Parathyroid adenoma (tissue), 2 donors: ENCODE data around the gene KRT14.
"Not testable (repeated sequence)": the region's sequence is repeated elsewhere in the genome, so short reads cannot be mapped to it uniquely, and the experiment has no call there.

Source experiments
- H2AFZ ChIP-seq: fragments of 300-600 bp; sonication (generic); one replicate; pipeline ENCODE4 v1.7.0; 2017; ENCODE audit warnings: antibody characterized with exemption, mild to moderate bottlenecking
- H3K27ac ChIP-seq: fragments of 300-600 bp; sonication (generic); one replicate; pipeline ENCODE4 v1.7.0; 2017
- H3K27me3 ChIP-seq: fragments of 300-600 bp; sonication (generic); one replicate; pipeline ENCODE4 v1.7.0; 2017; ENCODE audit warnings: low read length; ENCODE audit not compliant: control insufficient read depth, insufficient read depth
- H3K36me3 ChIP-seq: fragments of 300-600 bp; sonication (generic); one replicate; pipeline ENCODE4 v1.7.0; 2017; ENCODE audit warnings: low read length; ENCODE audit not compliant: control insufficient read depth, insufficient read depth
- H3K4me1 ChIP-seq: fragments of 300-600 bp; sonication (generic); one replicate; pipeline ENCODE4 v1.7.0; 2017; ENCODE audit warnings: control low read depth
- H3K4me2 ChIP-seq: fragments of 300-600 bp; sonication (generic); one replicate; pipeline ENCODE4 v1.7.0; 2017; ENCODE audit warnings: low read length
- H3K4me3 ChIP-seq: fragments of 300-600 bp; sonication (generic); one replicate; pipeline ENCODE4 v1.7.0; 2017; ENCODE audit warnings: low read depth, low read length
- H3K79me2 ChIP-seq: fragments of 300-600 bp; sonication (generic); one replicate; pipeline ENCODE4 v1.7.0; 2017; ENCODE audit warnings: control low read depth
- H3K9ac ChIP-seq: fragments of 300-600 bp; sonication (generic); one replicate; pipeline ENCODE4 v1.7.0; 2017; ENCODE audit warnings: mild to moderate bottlenecking
- H3K9me3 ChIP-seq: fragments of 300-600 bp; sonication (generic); one replicate; pipeline ENCODE4 v1.7.0; 2017; ENCODE audit warnings: low read length; ENCODE audit not compliant: control insufficient read depth
- CTCF ChIP-seq: fragments of 300-600 bp; sonication (generic); IDR thresholded peaks from one replicate; pipeline ENCODE4 v1.7.0; 2017; ENCODE audit warnings: antibody characterized with exemption, mild to moderate bottlenecking
- donor health status: primary hyperparathyroidism.

The KRT14 gene

GRCh38 chr17:41617698-41618097, 31.0 kb upstream of the KRT14 start:
- no peak overlapping the region for H3K4me2 ChIP-seq
- H3K9ac ChIP-seq = no peak overlapping the region
- H3K79me2 ChIP-seq = no peaks in the 10 kb centered on the region
- no peak overlapping the region for H2AFZ ChIP-seq
- no peaks in the 10 kb centered on the region for H3K4me1 ChIP-seq
- H3K4me3 ChIP-seq = no peak overlapping the region
- H3K27ac ChIP-seq = no peak overlapping the region
- H3K27me3 ChIP-seq = no peaks in the 10 kb centered on the region
- TF ChIP-seq CTCF = no peak
- H3K36me3 ChIP-seq = no peaks in the 10 kb centered on the region
- H3K9me3 ChIP-seq = no peaks in the 10 kb centered on the region

GRCh38 chr17:41617136-41617535, 30.4 kb upstream of the KRT14 start:
- Histone ChIP-seq H3K36me3 (no peaks in the 10 kb centered on the region), H3K27me3 (no peaks in the 10 kb centered on the region), H3K9me3 (no peaks in the 10 kb centered on the region), H2AFZ (no peak overlapping the region), H3K4me1 (no peaks in the 10 kb centered on the region), H3K79me2 (no peaks in the 10 kb centered on the region), H3K4me3 (no peak overlapping the region), H3K27ac (no peak overlapping the region), H3K4me2 (no peak overlapping the region), H3K9ac (no peak overlapping the region)
- TF ChIP-seq CTCF = no peak

GRCh38 chr17:41616486-41616885, 29.8 kb upstream of the KRT14 start:
- H3K9ac ChIP-seq, H3K79me2 ChIP-seq, H3K9me3 ChIP-seq, H3K4me1 ChIP-seq, H3K27me3 ChIP-seq, H3K4me3 ChIP-seq, H3K27ac ChIP-seq, H3K36me3 ChIP-seq, H2AFZ ChIP-seq, H3K4me2 ChIP-seq: not testable (repeated sequence)

GRCh38 chr17:41615454-41615853, 28.8 kb upstream of the KRT14 start:
- no peaks in the 10 kb centered on the region for H3K79me2 ChIP-seq
- H3K9ac ChIP-seq = no peak overlapping the region
- no peak overlapping the region for H3K4me2 ChIP-seq
- no peaks in the 10 kb centered on the region for H3K9me3 ChIP-seq
- H3K4me3 ChIP-seq = no peak overlapping the region
- H3K27me3 ChIP-seq = no peaks in the 10 kb centered on the region
- H3K4me1 ChIP-seq = no peaks in the 10 kb centered on the region
- H2AFZ ChIP-seq = no peak overlapping the region
- TF ChIP-seq CTCF = no peak
- no peak overlapping the region for H3K27ac ChIP-seq
- H3K36me3 ChIP-seq = no peaks in the 10 kb centered on the region

- not testable (repeated sequence) for H3K27ac ChIP-seq
Measured at GRCh38 chr17:41614767-41615166, 28.1 kb upstream of the KRT14 start.

GRCh38 chr17:41614098-41614497, 27.4 kb upstream of the KRT14 start:
- no peaks in the 10 kb centered on the region for H3K9me3 ChIP-seq
- H3K27ac ChIP-seq = no peak overlapping the region
- no peaks in the 10 kb centered on the region for H3K36me3 ChIP-seq
- no peak overlapping the region for H3K4me2 ChIP-seq
- no peak for TF ChIP-seq CTCF
- H2AFZ ChIP-seq = no peak overlapping the region
- no peaks in the 10 kb centered on the region for H3K79me2 ChIP-seq
- H3K4me3 ChIP-seq = no peak overlapping the region
- no peaks in the 10 kb centered on the region for H3K27me3 ChIP-seq
- no peaks in the 10 kb centered on the region for H3K4me1 ChIP-seq
- H3K9ac ChIP-seq = no peak overlapping the region

More at GRCh38 chr17:41614767-41615166, 28.1 kb upstream of the KRT14 start:
- not testable (repeated sequence) for H3K79me2 ChIP-seq, H3K9me3 ChIP-seq, H3K27me3 ChIP-seq, H3K36me3 ChIP-seq, H3K4me2 ChIP-seq, H3K4me3 ChIP-seq, H2AFZ ChIP-seq, H3K4me1 ChIP-seq, H3K9ac ChIP-seq
